T-cell (primary cell): ENCODE data around the gene TMED9. TPM values are rescaled to one million over a fixed set of nuclear protein-coding genes. Genes with fewer than 3 reads are reported as not detected.

ENCODE experiments used
- ATAC-seq, 4 experiments: fragments of 200-7000 bp in 3 of 4; fragments of 150-1000 bp in 1 of 4; cut with Tn5 transposase; replicated peaks in 1 of 4; 1 replicate in 3 of 4; 2 replicates in 1 of 4; pipeline ENCODE4 v1.10.0; 2021; ENCODE audit warnings: moderate library complexity in 3 of 4, mild to moderate bottlenecking in 2 of 4, moderate number of reproducible peaks in 1 of 4
- CTCF ChIA-PET, 2 donors: fragments of 300-600 bp; sonication (Branson Sonifier 250); formaldehyde crosslinking; loops; one replicate each; lab custom pipeline; 2022; ENCODE audit warnings: antibody characterized with exemption in 2 of 2; lab: Charles Lee
- POLR2A ChIA-PET, 2 donors: fragments of 300-600 bp; sonication (Branson Sonifier 250); formaldehyde crosslinking; loops; one replicate each; lab custom pipeline; 2022; ENCODE audit warnings: antibody characterized with exemption in 2 of 2; lab: Charles Lee
- DNase-seq, 35 experiments: peaks; one replicate each; pipeline versions ENCODE4 v3.0.0 to v3.0.0-alpha.2; 2013 to 2023
- H3K27ac ChIP-seq: one replicate; pipeline ENCODE4 v1.5.1; 2013; ENCODE audit warnings: low read length
- H3K27me3 ChIP-seq, 2 experiments: replicated peaks in 1 of 2; 1 replicate in 1 of 2; 2 replicates in 1 of 2; pipeline versions ENCODE4 v1.6.1 to v1.7.0; 2013; ENCODE audit warnings: low read length in 1 of 2, mixed read lengths in 1 of 2; ENCODE audit not compliant: control insufficient read depth in 2 of 2, insufficient read depth in 2 of 2; ENCODE audit errors: extremely low read depth in 1 of 2
- H3K36me3 ChIP-seq, 2 donors: 1 replicate in 1 of 2; 2 replicates in 1 of 2; pipeline versions ENCODE4 v1.6.1 to v1.7.0; 2013; ENCODE audit warnings: low read length in 1 of 2; ENCODE audit not compliant: control insufficient read depth in 2 of 2, insufficient read depth in 1 of 2; ENCODE audit errors: extremely low read depth in 1 of 2
- H3K4me1 ChIP-seq, 2 experiments: 1 replicate in 1 of 2; 2 replicates in 1 of 2; pipeline versions ENCODE4 v1.6.1 to v1.7.0; 2013; ENCODE audit warnings: low read length in 2 of 2, mixed read lengths in 1 of 2; ENCODE audit not compliant: insufficient read depth in 2 of 2, control insufficient read depth in 1 of 2; ENCODE audit errors: extremely low read depth in 1 of 2
- H3K4me3 ChIP-seq, 2 donors: 1 replicate in 1 of 2; 2 replicates in 1 of 2; pipeline versions ENCODE4 v1.5.1 to v1.7.0; 2013; ENCODE audit warnings: mild to moderate bottlenecking in 2 of 2, low read length in 1 of 2, moderate library complexity in 1 of 2; ENCODE audit not compliant: control insufficient read depth in 1 of 2; ENCODE audit errors: extremely low read depth in 1 of 2
- H3K9me3 ChIP-seq: 2 replicates; pipeline ENCODE4 v1.7.0; 2013
- H3K27ac Mint-ChIP-seq, 2 donors: one replicate each; pipeline ENCODE4 v1.8.0; 2020 to 2021; ENCODE audit warnings: mild to moderate bottlenecking in 2 of 2, mixed read lengths in 2 of 2
- H3K27me3 Mint-ChIP-seq, 2 donors: one replicate each; pipeline ENCODE4 v1.8.0; 2021 to 2022; ENCODE audit warnings: mixed read lengths in 2 of 2
- H3K36me3 Mint-ChIP-seq: one replicate; pipeline ENCODE4 v1.8.0; 2021; ENCODE audit warnings: mixed read lengths
- H3K4me1 Mint-ChIP-seq, 3 donors: one replicate each; pipeline ENCODE4 v1.8.0; 2020 to 2022; ENCODE audit warnings: mixed read lengths in 3 of 3, mild to moderate bottlenecking in 1 of 3
- H3K4me3 Mint-ChIP-seq, 3 donors: one replicate each; pipeline ENCODE4 v1.8.0; 2020 to 2022; ENCODE audit warnings: mild to moderate bottlenecking in 3 of 3, mixed read lengths in 3 of 3, moderate library complexity in 3 of 3
- H3K9me3 Mint-ChIP-seq, 3 donors: one replicate each; pipeline ENCODE4 v1.8.0; 2020 to 2022; ENCODE audit warnings: mixed read lengths in 3 of 3
- WGBS: methylation state at CpG from one replicate; pipeline ENCODE4 v1.1.5; 2013; ENCODE audit warnings: missing lambda C conversion rate; ENCODE audit not compliant: insufficient coverage; 5-methylcytosine and 5-hydroxymethylcytosine counted together
- total RNA-seq, 35 experiments: library from RNA in 6 of 35; stranded (reverse) in 6 of 35; fragments of 120-200 nt in 1 of 35; gene quantifications; one replicate each; pipeline versions ENCODE4 v1.2.1 to v1.2.4 and lab custom pipeline; 2013 to 2026

Gene TMED9
- total RNA-seq, 5 donors from 2014 or later (not counting 1 experiment from before 2014, with no cell fraction given) = 51.2 to 96.1 (median 84.8) TPM

DNA sequence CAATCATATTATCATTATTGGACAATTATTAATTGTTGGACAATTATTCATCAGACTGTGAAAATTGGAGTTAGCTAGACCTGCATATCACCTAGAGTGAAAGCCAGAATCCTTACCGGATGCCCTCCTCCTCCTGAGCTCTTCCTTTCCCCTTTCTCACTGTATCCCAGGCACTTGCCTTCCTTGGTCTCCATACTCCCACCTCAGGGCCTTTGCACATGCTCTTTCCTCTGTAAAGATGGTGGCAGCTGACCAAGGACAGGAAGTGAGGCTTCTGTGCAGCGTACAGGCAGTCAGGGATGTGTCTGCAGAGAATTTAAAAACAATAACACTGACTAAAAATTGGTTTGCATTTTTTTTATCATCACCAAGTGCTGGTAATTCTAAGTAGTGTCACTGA lies 22.1 kb upstream of the TMED9 start:
- CTCF ChIA-PET = no interaction called here
- Histone ChIP-seq H3K9me3 (no peaks in the 10 kb centered on the region), H3K4me3 (no peak overlapping the region), H3K27ac (no peak overlapping the region), H3K27me3 (peaks cover 0 to 19% of the 10 kb centered on the region in 2 experiments), H3K36me3 (no peaks in the 10 kb centered on the region), H3K4me1 (no peaks in the 10 kb centered on the region)
- no peaks in the 10 kb centered on the region for H3K4me1 Mint-ChIP-seq
- peaks cover 18 to 22% of the 10 kb centered on the region in 2 donors for H3K27me3 Mint-ChIP-seq
- POLR2A ChIA-PET = no interaction called here
- H3K36me3 Mint-ChIP-seq = no peaks in the 10 kb centered on the region
- DNase-seq (no peak), ATAC-seq (no peak)
- WGBS = no CpG with 5 or more reads among the region's 2 CpGs
- H3K27ac Mint-ChIP-seq = no peak overlapping the region
- no peaks in the 10 kb centered on the region for H3K9me3 Mint-ChIP-seq
- no peak overlapping the region for H3K4me3 Mint-ChIP-seq

DNA sequence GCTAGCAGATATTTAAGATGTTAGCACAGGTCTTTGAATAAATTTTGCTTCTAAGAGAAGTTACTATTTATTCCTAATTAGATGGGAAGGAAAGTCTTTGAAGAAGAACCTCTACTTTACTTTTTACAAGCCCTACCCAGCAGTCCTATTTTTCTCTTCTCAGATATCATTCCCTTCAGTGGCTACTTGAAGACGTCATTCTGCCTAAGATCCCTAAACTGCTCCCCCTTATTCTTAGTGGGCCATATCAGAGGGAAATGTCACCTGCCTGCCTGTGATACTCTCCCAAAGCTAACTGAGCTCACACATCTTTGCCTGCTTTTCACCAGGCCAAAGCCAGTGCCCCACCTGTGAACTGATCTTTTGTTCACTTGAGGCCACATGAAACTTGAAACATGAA lies 16.5 kb upstream of the TMED9 start:
- CTCF ChIA-PET = interaction anchor here in 1 of 2 donors (0.6 kb wide), 1 partner anchor 18 kb away, joined by 3 read pairs; no protein-coding TSS in a partner anchor

DNA sequence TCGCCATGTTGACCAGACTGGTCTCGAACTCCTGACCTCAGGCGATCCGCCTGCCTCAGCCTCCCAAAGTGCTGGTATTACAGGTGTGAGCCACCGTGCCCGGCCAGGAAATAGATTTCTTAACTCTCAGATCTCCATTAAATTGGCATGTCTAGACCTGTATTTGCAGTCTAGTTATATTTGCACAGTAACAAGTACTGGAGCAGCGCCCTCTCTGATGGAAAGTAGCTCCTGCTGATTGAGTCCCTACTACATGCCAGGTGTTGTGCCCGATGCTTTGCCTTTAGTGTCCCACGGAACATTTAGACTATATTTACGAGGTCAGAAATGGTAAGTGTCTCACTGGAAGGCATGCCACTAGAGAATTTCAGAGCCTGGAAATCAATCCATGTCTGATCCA lies 15.8 kb upstream of the TMED9 start:
- no peaks in the 10 kb centered on the region for H3K36me3 Mint-ChIP-seq
- Histone ChIP-seq H3K27me3 (peaks cover 0 to 3% of the 10 kb centered on the region in 2 experiments), H3K4me1 (no peaks in the 10 kb centered on the region), H3K4me3 (no peak overlapping the region), H3K27ac (no peak overlapping the region), H3K36me3 (no peaks in the 10 kb centered on the region), H3K9me3 (no peaks in the 10 kb centered on the region)
- H3K27ac Mint-ChIP-seq = no peak overlapping the region
- no peaks in the 10 kb centered on the region for H3K9me3 Mint-ChIP-seq
- DNase-seq (no peak), ATAC-seq (no peak)
- 84% methylated on average over 8 of the region's 10 CpGs for WGBS
- H3K4me1 Mint-ChIP-seq = no peaks in the 10 kb centered on the region
- ChIA-PET CTCF (interaction anchor here in 1 of 2 donors (0.6 kb wide), 1 partner anchor 17 kb away, joined by 3 read pairs; no protein-coding TSS in a partner anchor), POLR2A (no interaction called here)
- H3K4me3 Mint-ChIP-seq = no peak overlapping the region
- H3K27me3 Mint-ChIP-seq = peaks cover 0 to 7% of the 10 kb centered on the region in 2 donors

More for the DNA sequence above, 16.5 kb upstream of the TMED9 start:
- Histone ChIP-seq H3K27me3 (peaks cover 0 to 3% of the 10 kb centered on the region in 2 experiments), H3K36me3 (no peaks in the 10 kb centered on the region), H3K9me3 (no peaks in the 10 kb centered on the region), H3K27ac (no peak overlapping the region), H3K4me1 (no peaks in the 10 kb centered on the region), H3K4me3 (no peak overlapping the region)
- Mint-ChIP-seq H3K4me3 (no peak overlapping the region), H3K4me1 (no peaks in the 10 kb centered on the region), H3K36me3 (no peaks in the 10 kb centered on the region), H3K27me3 (peaks cover 0 to 7% of the 10 kb centered on the region in 2 donors), H3K9me3 (no peaks in the 10 kb centered on the region), H3K27ac (no peak overlapping the region)
- ATAC-seq (no peak), DNase-seq (no peak)
- POLR2A ChIA-PET = interaction anchor here in 1 of 2 donors (0.6 kb wide), 1 partner anchor 440 kb away, joined by 5 read pairs; no protein-coding TSS in a partner anchor
- WGBS = 62% methylated on average over 1 of the region's 1 CpG

DNA sequence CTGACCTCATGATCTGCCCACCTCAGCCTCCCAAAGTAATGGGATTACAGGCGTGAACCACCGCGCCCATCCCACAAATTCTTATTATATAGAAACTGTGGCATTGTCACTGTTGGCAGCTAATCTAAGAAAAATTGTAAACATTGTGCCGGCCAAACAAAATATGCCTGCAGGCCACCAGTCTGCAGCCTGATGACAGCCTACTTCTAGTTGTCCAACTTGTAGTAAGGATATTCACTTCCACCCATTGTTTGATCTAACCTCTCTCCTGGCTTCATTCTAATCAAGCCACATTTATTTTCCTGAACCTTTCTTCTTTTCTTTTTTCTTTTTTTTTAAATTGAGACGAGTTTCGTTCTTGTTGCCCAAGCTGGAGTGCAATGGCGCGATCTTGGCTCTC lies 13.7 kb upstream of the TMED9 start:
- Histone ChIP-seq H3K27ac (no peak overlapping the region), H3K4me1 (no peaks in the 10 kb centered on the region), H3K4me3 (no peak overlapping the region), H3K9me3 (no peaks in the 10 kb centered on the region), H3K27me3 (peaks cover 0 to 6% of the 10 kb centered on the region in 2 experiments), H3K36me3 (no peaks in the 10 kb centered on the region)
- ChIA-PET CTCF (interaction anchor here (0.5 to 0.7 kb wide), 2 partner anchors 172 to 959 kb away, joined by 3 to 4 read pairs; no protein-coding TSS in a partner anchor), POLR2A (interaction anchor here in 1 of 2 donors (0.6 kb wide), 1 partner anchor 445 kb away, joined by 10 read pairs; the partner anchor contains the start of gene NSD1)
- Mint-ChIP-seq H3K4me3 (no peak overlapping the region), H3K4me1 (no peaks in the 10 kb centered on the region), H3K36me3 (no peaks in the 10 kb centered on the region), H3K27ac (no peak overlapping the region), H3K9me3 (no peaks in the 10 kb centered on the region), H3K27me3 (peaks cover 0 to 7% of the 10 kb centered on the region in 2 donors)
- ATAC-seq (no peak), DNase-seq (no peak)
- 100% methylated on average over 4 of the region's 8 CpGs for WGBS

DNA sequence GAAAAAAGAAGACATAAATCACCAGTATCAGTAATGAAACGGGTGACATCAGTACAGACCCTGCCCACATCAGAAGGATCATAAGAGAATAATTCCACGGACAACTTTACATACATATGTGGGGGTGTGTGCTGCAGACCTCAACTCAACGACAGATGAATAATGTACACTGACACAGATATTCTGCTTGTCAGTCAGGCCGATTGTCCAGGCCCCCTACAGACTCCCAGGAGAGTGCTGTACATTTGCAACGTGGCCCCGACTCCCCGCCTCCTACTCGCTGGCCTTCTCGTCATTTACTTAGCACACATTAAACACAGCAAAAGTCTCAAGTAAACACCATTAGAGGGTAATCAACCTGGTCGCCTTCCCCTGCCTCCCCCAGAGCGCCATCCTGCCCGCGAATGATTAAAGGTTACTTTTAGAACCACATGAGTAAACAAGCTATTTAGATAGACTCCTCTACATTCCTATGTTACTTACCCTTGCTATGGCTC lies 3.5 kb upstream of the TMED9 start:
- ATAC-seq (no peak), DNase-seq (no peak)
- 63% methylated on average over 7 of the region's 13 CpGs for WGBS
- H3K4me3 Mint-ChIP-seq = no peak overlapping the region
- no peak overlapping the region for H3K4me3 ChIP-seq
- H3K9me3 ChIP-seq = no peaks in the 10 kb centered on the region
- H3K36me3 Mint-ChIP-seq = peaks cover 4% of the 10 kb centered on the region
- H3K27me3 ChIP-seq = peaks cover 5 to 17% of the 10 kb centered on the region in 2 experiments
- H3K4me1 ChIP-seq = peaks cover 0 to 18% of the 10 kb centered on the region in 2 experiments
- H3K36me3 ChIP-seq = peaks cover 0 to 3% of the 10 kb centered on the region in 2 donors
- no peak overlapping the region for H3K27ac Mint-ChIP-seq
- H3K27me3 Mint-ChIP-seq = peaks cover 20 to 33% of the 10 kb centered on the region in 2 donors
- POLR2A ChIA-PET = interaction anchor here in 1 of 2 donors (0.6 kb wide), 1 partner anchor 11 kb away, joined by 3 read pairs; no protein-coding TSS in a partner anchor
- no peak overlapping the region for H3K27ac ChIP-seq
- H3K9me3 Mint-ChIP-seq = no peaks in the 10 kb centered on the region
- H3K4me1 Mint-ChIP-seq = peaks cover 17 to 19% (median 17%) of the 10 kb centered on the region in 3 donors
- CTCF ChIA-PET = no interaction called here

DNA sequence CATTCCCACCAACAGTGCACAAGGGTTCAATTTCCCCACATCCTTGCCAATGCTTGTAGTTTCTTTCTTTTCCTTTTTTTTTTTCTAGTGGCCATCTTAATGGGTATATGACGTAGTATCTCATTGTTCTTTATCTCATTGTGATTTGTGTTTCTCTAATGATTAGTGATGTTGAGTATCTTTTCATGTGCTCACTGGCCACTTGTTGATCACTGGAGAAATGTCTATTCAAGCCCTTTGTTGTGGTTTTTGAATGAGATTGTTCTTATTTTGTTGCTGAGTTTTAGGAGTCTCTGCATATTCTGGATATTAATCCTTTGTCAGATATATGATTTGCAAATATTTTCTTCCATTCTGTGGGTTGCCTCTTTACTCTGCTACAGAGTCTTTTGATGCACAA lies 1.6 kb upstream of the TMED9 start:
- POLR2A ChIA-PET = no interaction called here
- ATAC-seq = no peak

More for the DNA sequence above, 1.6 kb upstream of the TMED9 start:
- no peak overlapping the region for H3K27ac ChIP-seq
- no peaks in the 10 kb centered on the region for H3K9me3 ChIP-seq
- no peak overlapping the region for H3K27ac Mint-ChIP-seq
- H3K27me3 Mint-ChIP-seq = peaks cover 14 to 20% of the 10 kb centered on the region in 2 donors
- H3K4me3 ChIP-seq = no peak overlapping the region
- H3K9me3 Mint-ChIP-seq = no peaks in the 10 kb centered on the region
- WGBS = no CpG with 5 or more reads among the region's 1 CpG
- peaks cover 0 to 25% of the 10 kb centered on the region in 2 experiments for H3K4me1 ChIP-seq
- peaks cover 0 to 23% of the 10 kb centered on the region in 2 donors for H3K36me3 ChIP-seq
- CTCF ChIA-PET = no interaction called here
- DNase-seq = no peak
- peaks cover 2 to 9% of the 10 kb centered on the region in 2 experiments for H3K27me3 ChIP-seq
- H3K4me3 Mint-ChIP-seq = no peak overlapping the region
- peaks cover 24 to 28% (median 24%) of the 10 kb centered on the region in 3 donors for H3K4me1 Mint-ChIP-seq
- H3K36me3 Mint-ChIP-seq = peaks cover 14% of the 10 kb centered on the region
